ENCODE data around the gene RPS10. TPM values are rescaled to one million over a fixed set of nuclear protein-coding genes. Genes with fewer than 3 reads are reported as not detected.

RPS10 gene
- total and polyA plus RNA-seq, 2 of the 8 experiments (the other 6 are each of a cell fraction or from before 2014, with no cell fraction given) = 2,408 to 11,142 TPM

GRCh38 chr6:34436803-34437643 lies 11.2 kb upstream of the RPS10 start (continued):
- TF ChIP-seq EP300 (IDR thresholded peaks at IDR 0.05; ENCODE audit: borderline replicate concordance in 1 of 2, low read depth in 2 of 2, low read length in 2 of 2) (no peak), SRF (IDR thresholded peaks at IDR 0.05; ENCODE audit: low read depth, low read length) (no peak)
